ENCODE measurements around the gene IGDCC3. TPM values are rescaled to one million over a fixed set of nuclear protein-coding genes. Genes with fewer than 3 reads are reported as not detected.

The IGDCC3 gene
- total RNA-seq, 1 experiment from 2014 or later = 53.5 TPM

GRCh38 chr15:65395567-65396202 lies 17.9 kb upstream of the IGDCC3 start:
- ChIA-PET CTCF (interaction anchor here (1.9 kb wide), 1 partner anchor 11 kb away, joined by 10 read pairs; no protein-coding TSS in a partner anchor), POLR2A (no interaction called here)
- peaks cover 3% of the 10 kb centered on the region; the same call in 1 of the 2 replicates for H3K36me3 Mint-ChIP-seq
- H3K27ac Mint-ChIP-seq = no peak overlapping the region
- peak; percentile 24 for ATAC-seq
- peaks cover 14% of the 10 kb centered on the region for H3K4me1 Mint-ChIP-seq
- peak; percentile 43 for DNase-seq (ENCODE audit: low spot score)
- TF ChIP-seq NR2C2 (CRISPR knock-in tag; IDR thresholded peaks at IDR 0.05) (no peak), USF1 (CRISPR knock-in tag; IDR thresholded peaks at IDR 0.05) (no peak), MLX (CRISPR knock-in tag; IDR thresholded peaks at IDR 0.05) (0 out of 2 replicates have a peak, but pooled peaks have one; percentile 40), TCF7 (CRISPR knock-in tag; IDR thresholded peaks at IDR 0.05; ENCODE audit: low read depth) (no peak), ZNF416 (CRISPR knock-in tag; IDR thresholded peaks at IDR 0.05) (0 out of 2 replicates have a peak, but pooled peaks have one; percentile 26), JUN (CRISPR knock-in tag; IDR thresholded peaks at IDR 0.05) (peak; percentile 39; the same call in 1 of the 2 replicates), FOXP4 (CRISPR knock-in tag; IDR thresholded peaks at IDR 0.05) (0 out of 2 replicates have a peak, but pooled peaks have one; percentile 32), SMAD4 (CRISPR knock-in tag; IDR thresholded peaks at IDR 0.05) (no peak), E2F4 (CRISPR knock-in tag; IDR thresholded peaks at IDR 0.05; ENCODE audit: borderline replicate concordance, low read depth) (peak; percentile 51; the same call in 1 of the 2 replicates), ZNF263 (CRISPR knock-in tag; IDR thresholded peaks at IDR 0.05; ENCODE audit: low read depth) (0 out of 2 replicates have a peak, but pooled peaks have one; percentile 30), KAT7 (CRISPR knock-in tag; IDR thresholded peaks at IDR 0.05; ENCODE audit: borderline replicate concordance) (no peak), FOXK1 (CRISPR knock-in tag; IDR thresholded peaks at IDR 0.05) (no peak), RELA (CRISPR knock-in tag; IDR thresholded peaks at IDR 0.05; ENCODE audit: borderline replicate concordance) (peak; percentile 39; the same call in 1 of the 2 replicates), ESRRA (CRISPR knock-in tag; IDR thresholded peaks at IDR 0.05; ENCODE audit: borderline replicate concordance) (peak; percentile 49; the same call in 1 of the 2 replicates), HMGXB4 (CRISPR knock-in tag; IDR thresholded peaks at IDR 0.05) (peak; percentile 57; the same call in 1 of the 2 replicates), E2F5 (CRISPR knock-in tag; IDR thresholded peaks at IDR 0.05) (peak; percentile 76), ZNF317 (CRISPR knock-in tag; IDR thresholded peaks at IDR 0.05; ENCODE audit: borderline replicate concordance, low read depth) (peak; percentile 40; the same call in 1 of the 2 replicates), MAX (CRISPR knock-in tag; IDR thresholded peaks at IDR 0.05) (peak; percentile 48; the same call in 1 of the 2 replicates), FOXP1 (CRISPR knock-in tag; IDR thresholded peaks at IDR 0.05; ENCODE audit: borderline replicate concordance) (peak; percentile 46; the same call in 1 of the 2 replicates), ZNF671 (CRISPR knock-in tag; IDR thresholded peaks at IDR 0.05) (no peak), CREM (CRISPR knock-in tag; IDR thresholded peaks at IDR 0.05) (peak; percentile 76), ZBTB21 (CRISPR knock-in tag; IDR thresholded peaks at IDR 0.05; ENCODE audit: borderline replicate concordance) (0 out of 2 replicates have a peak, but pooled peaks have one; percentile 38)
- peak overlapping the region; percentile 35 for H3K4me3 Mint-ChIP-seq
- peaks cover 43% of the 10 kb centered on the region for H3K27me3 Mint-ChIP-seq (ENCODE audit: low read depth)
- H3K9me3 Mint-ChIP-seq = no peaks in the 10 kb centered on the region
